BJ (cell line): Measurements from ENCODE around the gene EIF3A. TPM values are rescaled to one million over a fixed set of nuclear protein-coding genes. Genes with fewer than 3 reads are reported as not detected.

Source experiments
- CTCF ChIA-PET: fragments of 350-600 bp; formaldehyde crosslinking; extraction: SDS; loops from one replicate; lab custom pipeline; 2021; ENCODE audit warnings: antibody characterized with exemption, inconsistent platforms; lab: Yijun Ruan, JAX
- POLR2A ChIA-PET: fragments of 300-600 bp; sonication (Branson Sonifier 250); formaldehyde crosslinking; extraction: SDS; loops from one replicate; lab custom pipeline; 2021; ENCODE audit warnings: antibody characterized with exemption; lab: Charles Lee
- DNase-seq: peaks from one replicate; pipeline ENCODE4 v3.0.0-alpha.2; 2011; ENCODE audit warnings: low read depth
- H3K27me3 ChIP-seq: 2 replicates; pipeline ENCODE4 v1.6.0; 2011; ENCODE audit warnings: low read length; ENCODE audit not compliant: control insufficient read depth, insufficient read depth
- H3K36me3 ChIP-seq: 2 replicates; pipeline ENCODE4 v1.5.1; 2011; ENCODE audit warnings: low read length; ENCODE audit not compliant: control insufficient read depth, insufficient read depth
- H3K4me3 ChIP-seq: 2 replicates; pipeline ENCODE4 v1.5.1; 2011; ENCODE audit warnings: low read depth, mild to moderate bottlenecking, control low read depth, low read length
- polyA plus RNA-seq: library from polyadenylated mRNA; depleted of rRNA; stranded (reverse); fragments of >200 nt; gene quantifications from 2 replicates; pipeline ENCODE4 v1.2.3, GENCODE V29; 2011; rRNA removed
- small RNA-seq: library from RNA; depleted of rRNA; stranded (forward); fragments of <200 nt; gene quantifications from one replicate; pipeline ENCODE3, GENCODE V24; 2012; ENCODE audit warnings: low replicate concordance, low read depth; ENCODE audit not compliant: insufficient read length
- TF ChIP-seq, protein P1 (sequence below): IDR thresholded peaks from 2 replicates; pipeline ENCODE4 v1.5.1; 2011; ENCODE audit warnings: low read depth, mild to moderate bottlenecking, control low read depth, inconsistent platforms, low read length, moderate library complexity; ENCODE audit not compliant: insufficient read depth

Gene EIF3A
- polyA plus RNA-seq, 1 experiment, result 17.5 TPM

DNA sequence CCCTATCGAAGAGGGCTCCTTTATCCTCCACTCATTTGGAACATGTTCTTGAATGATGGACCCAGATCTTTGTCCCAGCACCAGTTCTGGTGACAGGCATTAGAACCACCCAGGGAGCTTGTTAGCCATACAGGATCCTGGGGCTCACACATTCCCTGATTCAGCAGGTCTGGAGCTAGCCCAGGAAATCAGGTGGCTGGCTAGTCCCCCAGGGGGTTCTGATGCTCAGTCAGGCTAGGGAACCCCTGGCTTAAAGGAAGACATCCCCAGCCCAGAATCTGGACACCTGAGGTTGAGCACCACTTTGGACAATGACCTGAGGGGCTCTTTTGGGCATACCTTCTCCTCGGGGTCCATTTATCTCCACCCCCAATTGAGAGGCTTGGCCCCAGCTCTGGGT, 88.1 kb downstream of the EIF3A start:
- ChIA-PET CTCF (no interaction called here), POLR2A (no interaction called here)
- TF ChIP-seq, protein P1, sequence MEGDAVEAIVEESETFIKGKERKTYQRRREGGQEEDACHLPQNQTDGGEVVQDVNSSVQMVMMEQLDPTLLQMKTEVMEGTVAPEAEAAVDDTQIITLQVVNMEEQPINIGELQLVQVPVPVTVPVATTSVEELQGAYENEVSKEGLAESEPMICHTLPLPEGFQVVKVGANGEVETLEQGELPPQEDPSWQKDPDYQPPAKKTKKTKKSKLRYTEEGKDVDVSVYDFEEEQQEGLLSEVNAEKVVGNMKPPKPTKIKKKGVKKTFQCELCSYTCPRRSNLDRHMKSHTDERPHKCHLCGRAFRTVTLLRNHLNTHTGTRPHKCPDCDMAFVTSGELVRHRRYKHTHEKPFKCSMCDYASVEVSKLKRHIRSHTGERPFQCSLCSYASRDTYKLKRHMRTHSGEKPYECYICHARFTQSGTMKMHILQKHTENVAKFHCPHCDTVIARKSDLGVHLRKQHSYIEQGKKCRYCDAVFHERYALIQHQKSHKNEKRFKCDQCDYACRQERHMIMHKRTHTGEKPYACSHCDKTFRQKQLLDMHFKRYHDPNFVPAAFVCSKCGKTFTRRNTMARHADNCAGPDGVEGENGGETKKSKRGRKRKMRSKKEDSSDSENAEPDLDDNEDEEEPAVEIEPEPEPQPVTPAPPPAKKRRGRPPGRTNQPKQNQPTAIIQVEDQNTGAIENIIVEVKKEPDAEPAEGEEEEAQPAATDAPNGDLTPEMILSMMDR, result no peak
- Histone ChIP-seq H3K27me3 (peaks cover 12% of the 10 kb centered on the region), H3K36me3 (no peaks in the 10 kb centered on the region), H3K4me3 (no peak overlapping the region)
- no peak for DNase-seq

DNA sequence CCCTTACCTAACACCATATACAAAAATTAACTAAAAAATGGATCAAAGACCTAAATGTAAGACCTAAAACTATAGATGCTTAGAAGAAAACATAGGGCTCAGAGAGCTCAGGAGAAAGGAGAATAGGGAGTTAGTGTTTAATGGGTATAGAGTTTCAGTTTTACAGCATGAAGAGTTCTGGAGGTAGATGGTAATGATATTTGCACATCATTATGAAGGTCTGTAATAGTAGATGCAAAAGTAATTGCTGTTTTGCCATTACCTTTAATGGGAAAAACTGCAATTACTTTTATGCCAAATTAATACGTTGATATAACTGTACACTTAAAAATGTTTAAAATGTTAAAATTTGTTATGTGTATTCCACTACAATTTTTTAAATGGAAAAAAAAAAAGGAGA, 90.3 kb downstream of the EIF3A start:
- ChIA-PET CTCF (no interaction called here), POLR2A (no interaction called here)
- TF ChIP-seq, protein P1, result no peak
- Histone ChIP-seq H3K36me3 (no peaks in the 10 kb centered on the region), H3K4me3 (no peak overlapping the region), H3K27me3 (peaks cover 12% of the 10 kb centered on the region)
- no peak for DNase-seq

DNA sequence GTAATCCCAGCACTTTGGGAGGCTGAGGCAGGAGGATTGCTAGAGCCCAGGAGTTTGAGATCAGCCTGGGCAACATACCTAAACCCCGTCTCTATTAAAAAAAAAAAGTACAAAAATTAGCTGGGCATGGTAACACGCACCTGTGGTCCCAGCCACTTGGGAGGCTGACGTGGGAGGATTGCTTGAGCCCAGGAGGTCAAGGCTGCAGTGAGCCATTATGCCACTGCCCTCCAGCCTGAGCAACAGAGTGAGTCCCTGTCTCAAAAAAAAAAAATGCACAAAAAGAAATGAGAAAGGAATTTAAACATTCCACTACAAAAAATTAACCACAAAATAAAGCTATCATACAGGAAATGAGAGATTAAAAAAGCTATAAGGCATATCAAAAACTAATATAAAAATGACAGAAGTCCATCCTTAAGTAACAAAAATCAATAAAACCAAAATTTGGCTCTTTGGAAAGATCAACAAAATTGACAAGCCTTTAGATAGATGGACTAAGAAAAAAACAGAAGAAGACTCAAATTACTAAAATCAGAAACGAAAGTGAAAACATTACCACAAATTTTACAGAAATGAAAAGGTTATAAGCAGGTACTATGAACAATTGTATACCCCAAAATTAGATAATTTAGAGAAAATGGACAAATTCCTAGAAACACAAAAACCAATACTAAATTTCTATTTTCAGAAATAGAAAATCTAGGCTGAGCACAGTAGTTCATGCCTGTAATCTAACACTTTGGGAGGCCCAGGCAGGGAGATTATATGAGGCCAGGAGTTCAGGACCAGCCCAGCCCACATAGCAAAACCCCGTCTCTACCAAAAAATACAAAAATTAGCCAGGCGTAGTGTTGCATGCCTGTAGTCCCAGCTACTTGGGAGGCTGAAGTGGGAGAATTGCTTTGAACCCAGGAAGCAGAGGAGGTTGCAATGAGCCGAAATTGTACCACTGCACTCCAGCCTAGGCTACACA, 93.5 kb downstream of the EIF3A start:
- TF ChIP-seq, protein P1, result no peak
- CTCF ChIA-PET, result interaction anchor here (0.7 to 1.0 kb wide), 2 partner anchors 13 to 86 kb away, joined by 3 to 4 read pairs; no protein-coding TSS in a partner anchor
- no peak for DNase-seq
- POLR2A ChIA-PET, result no interaction called here
- Histone ChIP-seq H3K36me3 (no peaks in the 10 kb centered on the region), H3K27me3 (peaks cover 7% of the 10 kb centered on the region), H3K4me3 (no peak overlapping the region)

DNA sequence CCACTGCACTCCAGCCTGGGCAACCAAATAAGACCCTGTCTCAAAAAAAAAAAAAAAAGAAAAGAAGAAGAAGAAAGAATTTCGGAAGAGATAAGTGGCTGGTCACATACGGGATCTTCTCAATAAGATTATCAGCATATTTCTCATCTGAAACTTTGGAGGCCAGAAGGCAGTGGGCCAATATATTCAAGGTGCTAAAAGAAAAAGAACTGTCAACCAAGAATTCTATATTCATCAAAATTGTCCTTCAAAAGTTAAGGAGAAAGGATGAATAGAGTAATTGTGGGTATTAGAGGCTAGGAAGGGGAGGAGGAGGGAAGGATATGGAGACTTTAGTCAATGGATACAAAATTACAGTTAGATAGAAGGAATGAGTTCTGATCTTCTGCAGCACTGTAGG, 95.0 kb downstream of the EIF3A start:
- ChIA-PET CTCF (no interaction called here), POLR2A (no interaction called here)
- no peak for DNase-seq
- TF ChIP-seq, protein P1, result no peak
- peaks cover 4% of the 10 kb centered on the region for H3K27me3 ChIP-seq
- H3K4me3 ChIP-seq, result no peak overlapping the region
- no peaks in the 10 kb centered on the region for H3K36me3 ChIP-seq

Small RNA genes within 50 kb of the gene (small RNA-seq; reads per million reads assigned to genes)
- not detected for gene AL355598.1
- gene RF00413, result not detected
- 3.4 reads per million, percentile 44 among the genes with 10 or more reads in this experiment for gene SNORA19

Other genes with a start within 250 kb of the EIF3A start
- 0.29 and 0.39 TPM in 2 replicates for gene NANOS1, start 51.1 kb downstream of the EIF3A start, polyA plus RNA-seq
- gene DENND10, start 23.3 kb upstream of the EIF3A start, polyA plus RNA-seq, result 86.8 and 96.4 TPM in 2 replicates
- 9.6 and 15.8 TPM in 2 replicates for gene SFXN4, start 84.9 kb upstream of the EIF3A start, polyA plus RNA-seq
- 280 and 336 TPM in 2 replicates for gene PRDX3, start 98.0 kb upstream of the EIF3A start, polyA plus RNA-seq
- 14.7 and 20.8 TPM in 2 replicates for gene GRK5, start 126.8 kb upstream of the EIF3A start, polyA plus RNA-seq